GM18526 (cell line): ENCODE results near the gene SLCO3A1.

Experiments used
- POLR2A ChIP-seq: IDR thresholded peaks from 3 replicates; pipeline ENCODE4 v1.6.1; 2011; ENCODE audit not compliant: insufficient read length; ENCODE audit errors: extremely low read depth

The SLCO3A1 gene

GRCh38 chr15:91853511-91853947 is at the start of gene SLCO3A1:
Gene SLCO3A1, plus strand, starts transcription at chr15:91853708.
- TF ChIP-seq POLR2A = no peak

GRCh38 chr15:91807122-91807521 is 46.4 kb upstream of the SLCO3A1 start:
- TF ChIP-seq POLR2A = no peak

- no peak for TF ChIP-seq POLR2A
Observed at GRCh38 chr15:91813924-91814323, 39.6 kb upstream of the SLCO3A1 start.

- TF ChIP-seq POLR2A = no peak
Observed at GRCh38 chr15:91816942-91817341, 36.6 kb upstream of the SLCO3A1 start.

- no peak for TF ChIP-seq POLR2A
Observed at GRCh38 chr15:91821458-91821857, 32.0 kb upstream of the SLCO3A1 start.

- no peak for TF ChIP-seq POLR2A
Observed at GRCh38 chr15:91824256-91824655, 29.3 kb upstream of the SLCO3A1 start.

GRCh38 chr15:91826443-91826842 is 27.1 kb upstream of the SLCO3A1 start:
- no peak for TF ChIP-seq POLR2A

- no peak for TF ChIP-seq POLR2A
Observed at GRCh38 chr15:91833056-91833455, 20.5 kb upstream of the SLCO3A1 start.

- no peak for TF ChIP-seq POLR2A
Observed at GRCh38 chr15:91839867-91840266, 13.6 kb upstream of the SLCO3A1 start.

- no peak for TF ChIP-seq POLR2A
Observed at GRCh38 chr15:91841861-91842260, 11.6 kb upstream of the SLCO3A1 start.

- no peak for TF ChIP-seq POLR2A
Observed at GRCh38 chr15:91844341-91844740, 9.2 kb upstream of the SLCO3A1 start.

- TF ChIP-seq POLR2A = no peak
Observed at GRCh38 chr15:91844928-91845327, 8.6 kb upstream of the SLCO3A1 start.

GRCh38 chr15:91845720-91846119 is 7.8 kb upstream of the SLCO3A1 start:
- no peak for TF ChIP-seq POLR2A

GRCh38 chr15:91849180-91849579 is 4.3 kb upstream of the SLCO3A1 start:
- TF ChIP-seq POLR2A = no peak

- TF ChIP-seq POLR2A = no peak
Observed at GRCh38 chr15:91849749-91850161, 3.8 kb upstream of the SLCO3A1 start.

- TF ChIP-seq POLR2A = no peak
Observed at GRCh38 chr15:91852741-91853510, 582 bp upstream of the SLCO3A1 start.
